SK-N-SH treated with all-trans-retinoic acid at 6 μM for 48 hours (cell line): Measurements from ENCODE around the gene TMIE.

Experiments used
- ATAC-seq: fragments of 200-7000 bp; cut with Tn5 transposase; 3 replicates; pipeline ENCODE4 v1.9.1; 2020; ENCODE audit warnings: mild to moderate bottlenecking, moderate library complexity
- ARNTL ChIP-seq: fragments of 450-650 bp; formaldehyde crosslinking; IDR thresholded peaks from 2 replicates; pipeline ENCODE4 v1.5.0; 2020; ENCODE audit warnings: low read depth, mild to moderate bottlenecking, moderate library complexity, borderline replicate concordance
- BACH2 ChIP-seq: fragments of 250-450 bp; sonication (Bioruptor Pico); IDR thresholded peaks from 2 replicates; pipeline ENCODE4 v1.9.0; 2021; ENCODE audit warnings: mild to moderate bottlenecking, borderline replicate concordance
- CSDC2 ChIP-seq: fragments of 250-450 bp; sonication (Bioruptor Pico); IDR thresholded peaks from 2 replicates; pipeline ENCODE4 v1.5.0; 2020; ENCODE audit warnings: mild to moderate bottlenecking, moderate library complexity
- ESRRG ChIP-seq: fragments of 250-450 bp; sonication (Bioruptor Pico); IDR thresholded peaks from 2 replicates; pipeline ENCODE4 v1.6.1; 2021; ENCODE audit warnings: mild to moderate bottlenecking
- GLIS3 ChIP-seq: fragments of 250-450 bp; sonication (Bioruptor Pico); IDR thresholded peaks from 2 replicates; pipeline ENCODE4 v1.5.0; 2020; ENCODE audit warnings: mild to moderate bottlenecking, moderate library complexity
- ISL1 ChIP-seq: fragments of 250-450 bp; sonication (Bioruptor Pico); IDR thresholded peaks from 2 replicates; pipeline ENCODE4 v2.1.2; 2022; ENCODE audit warnings: mild to moderate bottlenecking, moderate library complexity
- OSR1 ChIP-seq: fragments of 250-450 bp; sonication (Bioruptor Pico); IDR thresholded peaks from 2 replicates; pipeline ENCODE4 v1.8.0; 2022; ENCODE audit warnings: moderate library complexity, mild to moderate bottlenecking, inconsistent platforms
- PPARA ChIP-seq: fragments of 250-450 bp; sonication (Bioruptor Pico); IDR thresholded peaks from 2 replicates; pipeline ENCODE4 v1.5.0; 2020; ENCODE audit warnings: mild to moderate bottlenecking, borderline replicate concordance
- RARB ChIP-seq: fragments of 250-450 bp; sonication (Bioruptor Pico); IDR thresholded peaks from 2 replicates; pipeline ENCODE4 v1.8.0; 2021; ENCODE audit warnings: mild to moderate bottlenecking, moderate library complexity
- SNAI2 ChIP-seq: fragments of 250-450 bp; sonication (Bioruptor Pico); IDR thresholded peaks from 2 replicates; pipeline ENCODE4 v1.5.0; 2020; ENCODE audit warnings: mild to moderate bottlenecking, moderate library complexity
- TOX ChIP-seq: fragments of 250-450 bp; sonication (Bioruptor Pico); IDR thresholded peaks from 2 replicates; pipeline ENCODE4 v1.8.0; 2021; ENCODE audit warnings: mild to moderate bottlenecking, moderate library complexity, borderline replicate concordance
- ZC3H10 ChIP-seq: fragments of 250-450 bp; sonication (Bioruptor Pico); IDR thresholded peaks from 2 replicates; pipeline ENCODE4 v1.5.1; 2021; ENCODE audit warnings: mild to moderate bottlenecking, moderate library complexity
- ZFP3 ChIP-seq: fragments of 250-450 bp; sonication (Bioruptor Pico); IDR thresholded peaks from 2 replicates; pipeline ENCODE4 v1.5.0; 2020; ENCODE audit warnings: mild to moderate bottlenecking, moderate library complexity
- ZFP30 ChIP-seq: fragments of 450-650 bp; formaldehyde crosslinking; IDR thresholded peaks from 2 replicates; pipeline ENCODE4 v1.5.0; 2022; ENCODE audit warnings: mild to moderate bottlenecking, moderate library complexity
- ZNF565 ChIP-seq: fragments of 450-650 bp; formaldehyde crosslinking; conservative IDR thresholded peaks from 2 replicates; pipeline ENCODE4 v1.5.0; 2020; ENCODE audit warnings: low read depth, mild to moderate bottlenecking, moderate library complexity
- ZNF70 ChIP-seq: fragments of 450-650 bp; formaldehyde crosslinking; IDR thresholded peaks from 2 replicates; pipeline ENCODE4 v1.5.0; 2020; ENCODE audit warnings: mild to moderate bottlenecking, moderate library complexity
- ZNF8 ChIP-seq: fragments of 450-650 bp; formaldehyde crosslinking; IDR thresholded peaks from 2 replicates; pipeline ENCODE4 v1.5.0; 2020; ENCODE audit warnings: mild to moderate bottlenecking, moderate library complexity
- TF ChIP-seq, protein P1 (sequence below): fragments of 250-450 bp; sonication (Bioruptor Pico); IDR thresholded peaks from 2 replicates; pipeline ENCODE4 v1.5.1; 2020; ENCODE audit warnings: low read depth, mild to moderate bottlenecking, moderate library complexity
- TF ChIP-seq, protein P2 (sequence below): fragments of 250-450 bp; sonication (Bioruptor Pico); IDR thresholded peaks from 2 replicates; pipeline ENCODE4 v1.8.0; 2020; ENCODE audit warnings: mild to moderate bottlenecking, moderate library complexity, borderline replicate concordance
- TF ChIP-seq, protein P3 (sequence below): fragments of 250-450 bp; sonication (Bioruptor Pico); IDR thresholded peaks from 2 replicates; pipeline ENCODE4 v1.5.0; 2020; ENCODE audit warnings: mild to moderate bottlenecking, moderate library complexity
- TF ChIP-seq, protein P4 (sequence below): fragments of 250-450 bp; sonication (Bioruptor Pico); IDR thresholded peaks from 2 replicates; pipeline ENCODE4 v1.5.1; 2021; ENCODE audit warnings: mild to moderate bottlenecking, moderate library complexity
- TF ChIP-seq, protein P5 (sequence below): fragments of 250-450 bp; sonication (Bioruptor Pico); IDR thresholded peaks from 2 replicates; pipeline ENCODE4 v1.8.0; 2021; ENCODE audit warnings: low read depth, mild to moderate bottlenecking, moderate library complexity, borderline replicate concordance

TMIE gene

DNA sequence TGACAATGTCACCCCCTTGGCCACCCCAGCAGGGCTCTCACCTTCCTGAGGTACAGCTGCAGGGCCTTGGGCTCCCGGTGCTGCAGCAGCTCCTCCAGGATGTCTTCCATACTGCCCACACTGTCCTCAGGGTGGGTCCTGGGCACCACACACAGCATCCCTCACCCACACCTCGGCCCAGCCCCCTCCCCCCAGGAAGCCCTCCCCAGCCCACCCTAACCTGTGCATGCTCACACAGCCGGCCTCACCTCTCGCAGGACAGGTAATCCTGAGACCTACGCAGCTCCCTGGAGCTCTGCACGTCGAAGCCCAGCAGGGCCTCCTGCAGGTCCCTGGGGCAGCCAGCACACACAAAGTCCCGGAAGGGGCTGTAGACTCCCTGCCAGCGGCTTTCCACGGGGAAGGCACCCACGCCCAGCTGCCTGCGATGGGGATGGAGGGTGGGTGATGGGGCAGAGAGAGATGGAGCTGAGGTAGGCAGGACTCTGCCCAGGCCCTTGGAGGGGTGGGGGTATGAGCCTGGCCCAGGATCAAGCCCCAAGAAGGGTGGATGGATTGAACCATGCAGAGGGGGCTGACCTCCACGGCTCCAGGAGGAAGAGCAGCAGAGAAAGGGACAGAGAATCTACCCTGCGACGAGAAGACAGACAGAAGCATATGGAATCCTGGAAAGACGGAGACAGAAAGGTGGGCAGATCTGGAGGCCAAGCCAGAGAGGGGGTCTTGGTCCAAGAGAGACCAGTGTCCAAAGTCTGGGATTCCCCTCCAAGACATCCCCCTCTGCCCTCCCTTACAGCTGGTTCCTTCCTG is 24.4 kb upstream of the TMIE start:
- TF ChIP-seq ZC3H10 (no peak), ZNF565 (CRISPR knock-in tag) (no peak), ISL1 (CRISPR knock-in tag) (no peak)
- ATAC-seq = no peak

DNA sequence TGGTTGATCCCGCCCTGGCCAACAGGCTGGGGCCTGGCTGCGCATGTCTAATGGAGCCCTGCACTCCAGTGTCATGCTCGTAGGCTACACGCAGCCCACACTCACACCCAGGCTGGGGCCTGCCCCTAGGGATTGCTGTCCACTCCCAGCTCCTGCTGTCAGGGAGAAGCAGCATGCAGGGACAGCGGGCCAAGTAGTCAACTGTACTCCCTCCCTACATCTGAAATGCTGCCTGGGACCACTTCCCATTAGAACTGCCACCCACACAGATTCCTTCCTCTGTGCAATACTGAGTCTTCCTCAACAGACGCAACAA is 23.8 kb upstream of the TMIE start:
- no peak for TF ChIP-seq TOX (CRISPR knock-in tag)
- TF ChIP-seq, protein P1, sequence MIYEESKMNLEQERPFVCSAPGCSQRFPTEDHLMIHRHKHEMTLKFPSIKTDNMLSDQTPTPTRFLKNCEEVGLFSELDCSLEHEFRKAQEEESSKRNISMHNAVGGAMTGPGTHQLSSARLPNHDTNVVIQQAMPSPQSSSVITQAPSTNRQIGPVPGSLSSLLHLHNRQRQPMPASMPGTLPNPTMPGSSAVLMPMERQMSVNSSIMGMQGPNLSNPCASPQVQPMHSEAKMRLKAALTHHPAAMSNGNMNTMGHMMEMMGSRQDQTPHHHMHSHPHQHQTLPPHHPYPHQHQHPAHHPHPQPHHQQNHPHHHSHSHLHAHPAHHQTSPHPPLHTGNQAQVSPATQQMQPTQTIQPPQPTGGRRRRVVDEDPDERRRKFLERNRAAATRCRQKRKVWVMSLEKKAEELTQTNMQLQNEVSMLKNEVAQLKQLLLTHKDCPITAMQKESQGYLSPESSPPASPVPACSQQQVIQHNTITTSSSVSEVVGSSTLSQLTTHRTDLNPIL (CRISPR knock-in tag) = no peak
- TF ChIP-seq CSDC2 (CRISPR knock-in tag) = no peak
- TF ChIP-seq, protein P2, sequence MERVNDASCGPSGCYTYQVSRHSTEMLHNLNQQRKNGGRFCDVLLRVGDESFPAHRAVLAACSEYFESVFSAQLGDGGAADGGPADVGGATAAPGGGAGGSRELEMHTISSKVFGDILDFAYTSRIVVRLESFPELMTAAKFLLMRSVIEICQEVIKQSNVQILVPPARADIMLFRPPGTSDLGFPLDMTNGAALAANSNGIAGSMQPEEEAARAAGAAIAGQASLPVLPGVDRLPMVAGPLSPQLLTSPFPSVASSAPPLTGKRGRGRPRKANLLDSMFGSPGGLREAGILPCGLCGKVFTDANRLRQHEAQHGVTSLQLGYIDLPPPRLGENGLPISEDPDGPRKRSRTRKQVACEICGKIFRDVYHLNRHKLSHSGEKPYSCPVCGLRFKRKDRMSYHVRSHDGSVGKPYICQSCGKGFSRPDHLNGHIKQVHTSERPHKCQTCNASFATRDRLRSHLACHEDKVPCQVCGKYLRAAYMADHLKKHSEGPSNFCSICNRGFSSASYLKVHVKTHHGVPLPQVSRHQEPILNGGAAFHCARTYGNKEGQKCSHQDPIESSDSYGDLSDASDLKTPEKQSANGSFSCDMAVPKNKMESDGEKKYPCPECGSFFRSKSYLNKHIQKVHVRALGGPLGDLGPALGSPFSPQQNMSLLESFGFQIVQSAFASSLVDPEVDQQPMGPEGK (CRISPR knock-in tag) = no peak
- TF ChIP-seq, protein P3, sequence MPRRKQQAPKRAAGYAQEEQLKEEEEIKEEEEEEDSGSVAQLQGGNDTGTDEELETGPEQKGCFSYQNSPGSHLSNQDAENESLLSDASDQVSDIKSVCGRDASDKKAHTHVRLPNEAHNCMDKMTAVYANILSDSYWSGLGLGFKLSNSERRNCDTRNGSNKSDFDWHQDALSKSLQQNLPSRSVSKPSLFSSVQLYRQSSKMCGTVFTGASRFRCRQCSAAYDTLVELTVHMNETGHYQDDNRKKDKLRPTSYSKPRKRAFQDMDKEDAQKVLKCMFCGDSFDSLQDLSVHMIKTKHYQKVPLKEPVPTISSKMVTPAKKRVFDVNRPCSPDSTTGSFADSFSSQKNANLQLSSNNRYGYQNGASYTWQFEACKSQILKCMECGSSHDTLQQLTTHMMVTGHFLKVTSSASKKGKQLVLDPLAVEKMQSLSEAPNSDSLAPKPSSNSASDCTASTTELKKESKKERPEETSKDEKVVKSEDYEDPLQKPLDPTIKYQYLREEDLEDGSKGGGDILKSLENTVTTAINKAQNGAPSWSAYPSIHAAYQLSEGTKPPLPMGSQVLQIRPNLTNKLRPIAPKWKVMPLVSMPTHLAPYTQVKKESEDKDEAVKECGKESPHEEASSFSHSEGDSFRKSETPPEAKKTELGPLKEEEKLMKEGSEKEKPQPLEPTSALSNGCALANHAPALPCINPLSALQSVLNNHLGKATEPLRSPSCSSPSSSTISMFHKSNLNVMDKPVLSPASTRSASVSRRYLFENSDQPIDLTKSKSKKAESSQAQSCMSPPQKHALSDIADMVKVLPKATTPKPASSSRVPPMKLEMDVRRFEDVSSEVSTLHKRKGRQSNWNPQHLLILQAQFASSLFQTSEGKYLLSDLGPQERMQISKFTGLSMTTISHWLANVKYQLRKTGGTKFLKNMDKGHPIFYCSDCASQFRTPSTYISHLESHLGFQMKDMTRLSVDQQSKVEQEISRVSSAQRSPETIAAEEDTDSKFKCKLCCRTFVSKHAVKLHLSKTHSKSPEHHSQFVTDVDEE = no peak
- TF ChIP-seq, protein P4, sequence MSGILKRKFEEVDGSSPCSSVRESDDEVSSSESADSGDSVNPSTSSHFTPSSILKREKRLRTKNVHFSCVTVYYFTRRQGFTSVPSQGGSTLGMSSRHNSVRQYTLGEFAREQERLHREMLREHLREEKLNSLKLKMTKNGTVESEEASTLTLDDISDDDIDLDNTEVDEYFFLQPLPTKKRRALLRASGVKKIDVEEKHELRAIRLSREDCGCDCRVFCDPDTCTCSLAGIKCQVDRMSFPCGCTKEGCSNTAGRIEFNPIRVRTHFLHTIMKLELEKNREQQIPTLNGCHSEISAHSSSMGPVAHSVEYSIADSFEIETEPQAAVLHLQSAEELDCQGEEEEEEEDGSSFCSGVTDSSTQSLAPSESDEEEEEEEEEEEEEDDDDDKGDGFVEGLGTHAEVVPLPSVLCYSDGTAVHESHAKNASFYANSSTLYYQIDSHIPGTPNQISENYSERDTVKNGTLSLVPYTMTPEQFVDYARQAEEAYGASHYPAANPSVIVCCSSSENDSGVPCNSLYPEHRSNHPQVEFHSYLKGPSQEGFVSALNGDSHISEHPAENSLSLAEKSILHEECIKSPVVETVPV (CRISPR knock-in tag) = no peak
- TF ChIP-seq ZNF8 (CRISPR knock-in tag) = no peak
- no peak for ATAC-seq

DNA sequence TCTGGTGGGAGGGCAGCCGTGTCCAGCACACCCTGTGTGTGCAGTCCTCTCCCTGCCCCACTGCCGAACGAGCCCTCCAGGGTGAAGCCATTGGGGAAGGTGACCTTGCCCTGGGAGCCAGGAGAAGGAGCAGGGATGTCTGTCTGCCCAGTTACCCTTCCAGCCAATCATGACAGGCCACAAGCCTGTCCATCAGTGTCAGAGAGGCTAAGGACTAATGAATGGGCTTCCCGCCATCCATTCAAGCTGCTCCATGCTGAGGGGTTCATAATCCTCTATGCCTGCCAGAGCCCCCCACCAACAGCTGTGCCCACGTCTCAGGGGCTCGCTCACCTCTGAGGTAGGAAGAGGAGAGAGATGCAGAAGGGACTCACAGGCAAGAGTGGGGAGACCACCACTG is 22.9 kb upstream of the TMIE start:
- TF ChIP-seq ZFP3 (CRISPR knock-in tag) = no peak
- no peak for TF ChIP-seq ZFP30 (CRISPR knock-in tag)
- TF ChIP-seq SNAI2 (CRISPR knock-in tag) = no peak
- TF ChIP-seq GLIS3 = no peak
- no peak for TF ChIP-seq ARNTL (CRISPR knock-in tag)
- TF ChIP-seq PPARA (CRISPR knock-in tag) = no peak
- TF ChIP-seq BACH2 (CRISPR knock-in tag) = no peak
- no peak for TF ChIP-seq TOX (CRISPR knock-in tag)
- TF ChIP-seq, protein P3 = no peak
- TF ChIP-seq, protein P2 (CRISPR knock-in tag) = no peak
- TF ChIP-seq ZNF565 (CRISPR knock-in tag) = no peak
- TF ChIP-seq, protein P1 (CRISPR knock-in tag) = no peak
- no peak for TF ChIP-seq ZNF70 (CRISPR knock-in tag)
- TF ChIP-seq CSDC2 (CRISPR knock-in tag) = no peak
- TF ChIP-seq RARB (CRISPR knock-in tag) = no peak
- no peak for TF ChIP-seq ESRRG (CRISPR knock-in tag)
- no peak for TF ChIP-seq ZC3H10
- no peak for TF ChIP-seq OSR1 (CRISPR knock-in tag)
- TF ChIP-seq, protein P5, sequence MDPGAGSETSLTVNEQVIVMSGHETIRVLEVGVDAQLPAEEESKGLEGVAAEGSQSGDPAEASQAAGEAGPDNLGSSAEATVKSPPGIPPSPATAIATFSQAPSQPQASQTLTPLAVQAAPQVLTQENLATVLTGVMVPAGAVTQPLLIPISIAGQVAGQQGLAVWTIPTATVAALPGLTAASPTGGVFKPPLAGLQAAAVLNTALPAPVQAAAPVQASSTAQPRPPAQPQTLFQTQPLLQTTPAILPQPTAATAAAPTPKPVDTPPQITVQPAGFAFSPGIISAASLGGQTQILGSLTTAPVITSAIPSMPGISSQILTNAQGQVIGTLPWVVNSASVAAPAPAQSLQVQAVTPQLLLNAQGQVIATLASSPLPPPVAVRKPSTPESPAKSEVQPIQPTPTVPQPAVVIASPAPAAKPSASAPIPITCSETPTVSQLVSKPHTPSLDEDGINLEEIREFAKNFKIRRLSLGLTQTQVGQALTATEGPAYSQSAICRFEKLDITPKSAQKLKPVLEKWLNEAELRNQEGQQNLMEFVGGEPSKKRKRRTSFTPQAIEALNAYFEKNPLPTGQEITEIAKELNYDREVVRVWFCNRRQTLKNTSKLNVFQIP (CRISPR knock-in tag) = no peak
- TF ChIP-seq ISL1 (CRISPR knock-in tag) = no peak
- no peak for ATAC-seq
